Measurements from ENCODE around the gene STX17.

- TF ChIP-seq CTCF (IDR thresholded peaks at IDR 0.05; ENCODE audit: insufficient read depth, low read length) = no peak
- TF ChIP-seq POLR2AphosphoS5 (IDR thresholded peaks at IDR 0.05; ENCODE audit: low read depth) = no peak
- no peak for TF ChIP-seq GABPA (IDR thresholded peaks at IDR 0.05; ENCODE audit: low read depth)
- no peak for TF ChIP-seq REST (IDR thresholded peaks at IDR 0.05; ENCODE audit: insufficient replicate concordance, low read depth)
These were observed 17.3 kb upstream of the STX17 start for GRCh38 chr9:99889120-99889519.
